Stimulated activated naive CD8-positive, alpha-beta T cell treated with anti-CD3 and anti-CD28 coated beads, Interleukin-15, Interleukin-2, amounts not matched to agents 100 U/mL and 50 U/mL, for 24 hours (primary cell): ENCODE data around the gene TCEANC2.
A peak's percentile ranks its signal among the peaks of the same experiment; 100 is the strongest.
"Not testable (repeated sequence)": the region's sequence is repeated elsewhere in the genome, so short reads cannot be mapped to it uniquely, and the experiment has no call there.

Experiments
- ATAC-seq: fragments of 150-1000 bp; cut with Tn5 transposase; one replicate; pipeline ENCODE4 v1.10.0; 2021
- DNase-seq: peaks from one replicate; pipeline ENCODE4 v3.0.0; 2021

Gene TCEANC2

GRCh38 chr1:54027848-54028247 is 25.6 kb upstream of the TCEANC2 start:
- DNase-seq (no peak), ATAC-seq (no peak)

- no peak for DNase-seq
- ATAC-seq: no peak
Observed at GRCh38 chr1:54028306-54029251, 24.8 kb upstream of the TCEANC2 start.

GRCh38 chr1:54037476-54037875 is 15.9 kb upstream of the TCEANC2 start:
- ATAC-seq (no peak), DNase-seq (no peak)

- no peak for ATAC-seq
- no peak for DNase-seq
Observed at GRCh38 chr1:54041806-54042205, 11.6 kb upstream of the TCEANC2 start.

GRCh38 chr1:54045496-54045895 is 7.9 kb upstream of the TCEANC2 start:
- ATAC-seq: no peak
- DNase-seq: no peak

GRCh38 chr1:54046671-54047383 is 6.6 kb upstream of the TCEANC2 start:
- no peak for ATAC-seq
- no peak for DNase-seq

- DNase-seq: no peak
- no peak for ATAC-seq
Observed at GRCh38 chr1:54047384-54048305, 5.8 kb upstream of the TCEANC2 start.

GRCh38 chr1:54050435-54050834 is 3.0 kb upstream of the TCEANC2 start:
- not testable (repeated sequence) for DNase-seq, ATAC-seq

- no peak for ATAC-seq
- no peak for DNase-seq
Observed at GRCh38 chr1:54051933-54052430, 1.4 kb upstream of the TCEANC2 start.

GRCh38 chr1:54052431-54052933 is 926 bp upstream of the TCEANC2 start:
- ATAC-seq (peak; percentile 17), DNase-seq (peak; percentile 35)

GRCh38 chr1:54053745-54054437 is 483 bp downstream of the TCEANC2 start:
- no peak for ATAC-seq

GRCh38 chr1:54054438-54054749 is 986 bp downstream of the TCEANC2 start:
- DNase-seq (no peak), ATAC-seq (no peak)

More at GRCh38 chr1:54053745-54054437, 483 bp downstream of the TCEANC2 start:
- peak; percentile 18 for DNase-seq

- DNase-seq (no peak), ATAC-seq (no peak)
Observed at GRCh38 chr1:54064299-54064698, 10.9 kb downstream of the TCEANC2 start.

GRCh38 chr1:54069791-54070170 is 16.4 kb downstream of the TCEANC2 start:
- ATAC-seq (no peak), DNase-seq (no peak)

GRCh38 chr1:54070171-54070837 is 16.9 kb downstream of the TCEANC2 start:
- ATAC-seq (peak; percentile 77), DNase-seq (no peak)

- DNase-seq (no peak), ATAC-seq (no peak)
Observed at GRCh38 chr1:54077359-54077758, 24.0 kb downstream of the TCEANC2 start.

- no peak for ATAC-seq
- DNase-seq: no peak
Observed at GRCh38 chr1:54080598-54081049, 27.2 kb downstream of the TCEANC2 start.

- DNase-seq: peak; percentile 71
- ATAC-seq: peak; percentile 90
Observed at GRCh38 chr1:54081306-54082270, 28.2 kb downstream of the TCEANC2 start.

- no peak for DNase-seq
- ATAC-seq: no peak
Observed at GRCh38 chr1:54084794-54085193, 31.4 kb downstream of the TCEANC2 start.
